GM21723 (cell line): ENCODE results near the gene CAMK2B.

ENCODE experiments used
- ATAC-seq: cut with Tn5 transposase; IDR thresholded peaks from one replicate; pipeline ENCODE4 v1.9.1; 2021; ENCODE audit warnings: mild to moderate bottlenecking, moderate library complexity; ENCODE audit not compliant: unreplicated experiment

CAMK2B gene

DNA sequence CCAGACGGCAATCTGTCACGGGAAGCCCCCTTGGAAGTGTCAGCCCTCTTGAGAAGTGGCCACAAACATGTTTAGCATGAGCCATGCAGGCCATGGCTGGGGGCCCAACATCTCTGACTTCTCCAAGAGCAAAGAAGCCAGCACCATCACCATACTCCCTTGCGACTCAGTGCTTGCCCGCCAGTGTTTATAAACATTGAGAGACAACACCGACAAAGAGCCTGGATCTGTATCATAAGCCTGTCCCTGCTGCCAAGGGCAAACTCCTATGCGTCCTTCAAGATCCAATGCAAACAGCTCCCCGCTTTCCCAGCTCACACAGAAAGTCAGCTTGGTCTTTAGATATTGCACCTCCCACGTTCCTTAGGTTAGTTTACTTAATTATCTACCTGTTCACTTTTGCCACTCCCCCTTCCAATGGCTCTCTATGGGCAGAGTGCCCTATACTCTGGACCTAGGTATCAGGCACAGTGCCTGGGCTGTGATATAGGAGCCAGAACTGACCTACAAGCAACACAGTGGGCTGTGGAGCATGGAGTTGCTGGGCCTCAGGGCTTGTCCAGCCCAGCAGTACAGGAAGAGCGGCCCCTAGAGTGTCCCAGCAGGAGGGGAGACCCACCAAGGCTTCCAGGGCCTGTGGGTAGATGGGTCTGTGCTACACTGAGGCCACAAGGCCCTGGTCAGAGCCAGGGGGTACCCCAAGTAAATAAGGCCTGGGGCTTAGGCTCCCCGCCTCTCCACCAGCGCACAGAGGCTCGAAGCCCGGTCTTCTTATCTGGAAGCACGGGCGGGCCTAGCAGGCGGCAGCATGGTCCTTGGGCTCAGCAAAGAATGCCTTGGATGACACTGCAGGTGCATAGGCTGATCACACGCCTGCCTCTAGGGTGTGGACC lies 37.7 kb downstream of the CAMK2B start:
- ATAC-seq: no peak

DNA sequence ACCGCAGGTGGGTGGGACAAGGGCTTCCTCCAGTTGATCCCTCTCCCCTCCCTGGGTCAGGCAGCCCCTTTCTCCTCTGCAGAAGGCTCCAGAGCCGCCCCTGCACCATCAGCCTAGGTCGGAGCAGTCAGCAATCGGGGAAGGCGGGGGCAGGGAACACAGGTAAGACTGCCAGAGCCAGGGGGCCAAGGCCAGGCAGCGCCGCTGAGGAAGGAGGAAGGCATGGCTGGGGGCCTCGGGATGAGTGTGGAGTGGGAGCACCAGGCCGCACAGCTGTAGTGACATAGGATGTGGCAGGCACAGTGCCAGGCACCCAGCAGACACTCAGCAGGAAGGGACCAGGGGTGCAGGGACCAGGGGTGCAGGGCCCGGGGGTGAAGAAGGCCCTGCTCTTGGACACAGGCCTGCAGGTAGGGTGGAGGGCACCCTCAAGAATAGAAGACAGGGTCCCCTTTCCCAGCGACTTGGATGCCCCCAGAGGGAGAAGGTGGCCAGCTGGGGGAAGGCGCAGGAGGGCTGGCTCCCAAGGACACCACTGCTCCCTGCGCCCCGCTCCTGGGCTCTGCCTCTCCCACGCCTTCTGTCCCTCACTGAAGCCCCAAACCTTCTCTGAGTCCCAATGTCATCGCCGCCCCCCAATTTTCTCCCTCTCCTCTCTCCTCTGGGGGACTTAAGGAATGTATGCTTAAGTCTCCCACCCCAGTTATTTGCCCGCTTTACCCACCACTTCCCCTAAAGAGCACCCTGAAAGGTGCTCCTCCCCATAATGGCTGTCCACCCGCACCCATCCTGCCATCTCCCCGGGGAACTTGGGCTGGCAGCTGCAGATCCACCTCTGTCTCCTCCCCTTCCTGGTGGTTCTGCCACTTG lies 38.5 kb downstream of the CAMK2B start:
- ATAC-seq: no peak

DNA sequence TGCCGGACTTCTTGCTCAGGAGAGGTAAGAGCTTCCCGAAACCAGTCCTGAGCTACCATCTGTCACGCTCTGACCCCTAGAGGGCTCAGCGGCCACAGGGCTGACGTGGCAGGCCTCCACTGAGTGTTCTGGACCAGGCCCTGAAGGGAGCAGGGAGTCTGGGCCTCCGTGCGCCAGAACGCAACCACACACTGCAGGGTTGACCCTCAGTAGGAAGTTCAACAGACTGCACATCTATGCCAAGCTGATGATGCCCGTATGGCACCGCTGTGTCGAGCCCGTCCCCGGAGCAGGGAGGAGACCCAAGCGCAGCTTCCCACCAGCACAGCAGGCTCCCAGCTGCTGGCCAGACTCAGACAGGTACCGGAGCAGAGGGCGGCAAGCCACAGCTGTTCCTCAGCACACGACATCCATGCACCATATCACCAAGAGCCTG lies 39.2 kb downstream of the CAMK2B start:
- no peak for ATAC-seq

DNA sequence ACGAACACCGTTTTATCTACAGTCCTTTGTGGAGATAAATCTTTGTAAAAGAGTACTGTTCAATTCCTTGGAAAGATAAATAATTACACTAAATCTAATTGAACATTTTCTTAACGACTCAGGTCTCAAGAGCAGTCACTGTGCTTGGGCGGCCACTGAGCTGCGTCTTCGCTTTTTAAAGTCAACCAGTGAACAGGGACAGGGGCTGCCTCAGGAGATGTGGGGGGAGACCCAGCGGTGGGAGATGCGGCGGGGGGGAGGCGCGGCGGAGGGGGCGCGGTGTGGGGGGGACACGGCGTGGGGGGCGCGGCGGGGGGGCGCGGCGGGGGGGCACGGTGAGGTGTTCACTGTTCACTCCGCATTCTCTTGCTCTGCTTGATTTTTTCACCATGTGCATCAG lies 39.8 kb downstream of the CAMK2B start:
- ATAC-seq: no peak

DNA sequence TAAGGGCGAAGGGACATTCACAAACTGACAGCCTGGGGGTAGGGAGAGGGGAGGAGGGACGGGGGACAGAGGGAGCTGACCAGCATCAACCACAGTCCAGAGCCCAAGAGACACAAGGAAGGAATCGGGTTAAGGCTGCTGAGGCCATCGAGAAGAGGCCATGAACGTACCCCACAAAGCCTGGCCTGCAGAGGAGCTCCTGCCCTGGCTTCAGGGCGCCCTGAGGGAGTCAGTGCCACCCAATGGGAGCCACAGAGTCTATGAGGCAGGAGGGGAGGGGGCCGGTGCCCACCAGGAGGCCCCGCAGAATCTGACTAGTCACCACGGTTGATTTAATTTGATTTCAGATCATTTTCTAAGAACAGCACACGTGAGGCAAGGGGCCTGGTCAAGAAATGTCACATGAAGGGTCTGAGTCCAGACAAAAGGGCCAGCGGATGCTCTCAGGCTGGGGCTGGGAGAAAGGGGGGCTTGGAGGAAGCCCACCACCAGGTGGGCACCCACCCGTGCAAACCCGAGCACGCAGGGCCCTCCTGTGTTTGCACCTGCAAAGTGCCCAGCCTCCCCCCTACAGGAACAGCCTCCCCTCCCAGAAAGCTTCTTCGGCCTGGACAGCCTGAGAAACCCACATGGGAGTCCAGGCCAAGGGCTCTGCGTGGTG lies 40.4 kb downstream of the CAMK2B start:
- no peak for ATAC-seq

DNA sequence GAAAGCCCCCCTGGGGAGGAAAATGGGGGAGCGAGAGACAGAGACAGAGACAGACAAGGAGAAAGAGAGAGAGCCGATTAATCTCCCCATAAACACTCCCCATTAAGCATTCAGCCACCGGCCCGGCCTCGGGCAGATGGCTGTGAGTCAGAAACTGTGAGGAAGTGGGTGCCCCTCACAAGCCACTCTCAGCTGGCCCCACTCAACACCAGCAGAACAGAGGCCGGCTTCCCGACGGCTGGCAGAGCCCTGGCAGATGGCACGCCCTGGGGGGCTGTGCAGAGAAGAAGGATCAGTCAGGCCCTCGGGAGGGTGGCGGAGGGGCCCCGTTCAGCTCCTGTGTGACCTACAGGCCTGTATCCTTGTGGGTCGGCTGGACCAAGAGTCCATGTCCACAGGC lies 41.2 kb downstream of the CAMK2B start:
- ATAC-seq: no peak

DNA sequence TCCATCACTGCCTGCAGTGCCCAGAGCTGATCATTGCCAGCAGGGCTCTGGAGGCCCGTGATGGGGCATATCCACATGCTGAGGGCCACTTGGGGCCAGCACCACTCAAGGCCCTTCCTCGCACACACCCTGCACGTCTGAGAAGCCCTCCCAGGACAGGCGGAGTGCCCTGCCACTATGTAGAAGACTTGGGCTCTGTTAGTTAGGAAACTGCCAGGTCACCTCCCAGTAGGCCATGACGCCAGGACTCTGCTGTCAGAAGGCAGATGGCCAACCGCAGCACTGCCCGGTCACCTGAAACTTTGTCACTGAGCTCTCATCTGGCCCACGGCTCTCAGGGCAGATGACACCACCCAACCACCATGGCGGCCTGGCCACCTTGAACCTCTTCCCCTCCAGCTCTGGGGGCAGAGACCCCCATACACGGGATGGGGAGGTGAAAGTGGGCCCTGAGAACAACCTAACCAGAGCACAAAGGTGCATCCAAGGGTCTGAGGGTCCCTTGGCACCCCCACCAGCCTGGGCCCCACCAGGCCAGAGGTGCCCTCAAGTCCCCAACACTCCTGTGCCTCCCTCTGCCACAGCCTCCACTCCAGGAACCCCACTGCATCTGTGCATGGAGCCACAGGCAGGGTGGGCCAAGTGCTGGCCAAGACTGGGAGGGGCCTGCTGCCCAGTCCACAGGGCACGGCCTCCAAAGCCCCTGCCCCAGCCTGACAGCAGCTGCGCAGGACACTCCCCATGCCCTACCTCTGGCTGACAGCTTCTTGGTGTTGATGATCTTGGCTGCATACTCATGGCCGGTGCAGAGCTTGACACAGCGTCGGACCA lies 41.8 kb downstream of the CAMK2B start:
- ATAC-seq: no peak

DNA sequence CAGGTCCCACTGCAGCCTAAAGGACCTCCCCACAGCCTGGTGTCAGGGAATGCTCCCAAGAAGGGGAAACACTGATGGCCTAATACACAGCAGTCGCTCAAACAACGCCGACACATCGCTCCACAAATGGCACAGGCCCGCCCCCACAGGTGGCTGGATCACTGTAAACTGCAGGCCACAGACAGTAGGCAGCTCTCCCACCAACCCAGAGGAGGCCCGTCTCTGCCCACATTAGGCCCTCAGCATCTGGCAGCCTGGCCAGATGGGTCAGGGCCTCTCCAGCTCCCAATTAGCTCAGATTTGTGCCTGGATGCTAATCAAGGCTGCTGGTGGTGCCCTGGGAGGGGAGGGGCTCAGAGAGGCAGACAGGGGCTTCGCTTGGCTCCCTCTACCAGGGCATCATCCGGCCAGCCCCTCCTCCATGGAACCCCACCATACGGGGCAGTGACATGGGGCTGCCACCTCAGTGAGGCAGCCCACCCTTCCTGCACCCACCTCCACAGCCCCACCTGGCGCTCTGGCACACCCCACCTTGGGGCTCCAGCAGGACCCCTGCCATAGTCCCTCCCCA lies 42.7 kb downstream of the CAMK2B start:
- no peak for ATAC-seq

DNA sequence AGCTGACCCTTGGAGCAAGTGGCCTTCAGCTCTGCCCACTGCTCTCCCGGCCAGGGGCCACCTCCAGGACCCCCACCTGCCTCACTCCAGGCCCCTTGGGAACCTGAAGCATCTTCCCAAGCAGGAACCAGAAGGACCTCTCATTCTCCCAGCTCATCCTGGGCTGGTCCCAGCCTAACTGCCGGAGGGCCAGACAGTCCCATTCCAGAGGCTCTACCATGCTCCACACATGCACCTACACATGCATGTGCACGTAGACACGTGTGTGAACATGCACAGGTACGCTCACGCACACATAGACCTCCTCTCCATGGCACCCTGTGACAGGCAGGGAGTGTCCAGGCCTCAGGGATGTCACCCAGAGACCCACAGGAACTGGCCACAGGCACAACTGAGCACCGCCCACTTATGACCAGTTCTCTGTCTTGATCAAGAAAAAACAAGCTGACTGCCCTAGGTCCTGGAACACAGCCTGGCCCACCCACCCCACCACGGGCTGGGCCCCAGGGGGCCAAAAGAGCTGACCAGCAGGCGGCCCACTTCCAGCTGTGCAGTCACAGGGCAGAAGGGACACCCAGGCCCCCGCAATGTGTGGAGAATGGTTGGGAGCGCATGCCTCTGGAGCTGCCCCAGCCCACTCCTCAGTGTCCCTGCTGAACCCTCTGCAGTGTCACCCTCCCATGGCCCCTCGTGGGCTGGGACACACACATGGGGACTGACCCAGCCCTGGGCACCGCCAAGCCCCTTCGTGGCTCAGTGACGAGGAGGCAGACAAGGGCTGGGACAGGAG lies 43.4 kb downstream of the CAMK2B start:
- no peak for ATAC-seq

DNA sequence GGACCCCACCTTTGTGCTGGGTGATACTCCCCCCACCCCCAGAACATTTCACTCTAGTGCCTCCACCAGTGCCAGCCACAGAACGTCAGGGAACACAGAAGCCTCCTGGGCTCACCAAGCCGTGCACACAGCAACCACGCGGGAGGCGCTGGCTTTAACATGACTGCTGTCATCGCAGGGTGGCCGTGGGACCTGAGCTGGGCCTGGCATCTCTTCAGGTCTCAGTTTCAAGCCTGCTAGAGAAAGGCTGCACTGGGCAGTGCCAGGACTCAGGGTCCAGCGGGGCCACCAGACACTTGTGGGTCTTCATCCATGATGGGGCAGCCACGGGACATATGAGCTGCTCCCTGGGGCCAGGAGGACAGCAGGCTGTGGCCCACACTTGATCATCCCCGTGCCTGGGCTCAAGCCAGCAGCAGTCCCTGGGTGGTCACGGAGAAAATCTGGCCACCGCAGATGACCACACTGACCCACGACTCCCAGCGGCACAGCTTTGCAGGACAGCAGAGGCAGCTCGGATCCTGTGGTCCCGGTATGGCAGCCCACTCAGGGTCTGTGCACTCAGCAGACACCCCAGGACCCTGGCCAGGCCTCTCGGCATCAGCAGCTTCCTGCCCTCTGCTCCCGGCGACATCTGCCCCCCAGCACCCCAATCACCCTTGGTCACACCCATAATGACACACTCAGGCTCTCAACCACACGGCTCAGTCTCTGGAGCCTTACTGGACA lies 44.2 kb downstream of the CAMK2B start:
- ATAC-seq: no peak

DNA sequence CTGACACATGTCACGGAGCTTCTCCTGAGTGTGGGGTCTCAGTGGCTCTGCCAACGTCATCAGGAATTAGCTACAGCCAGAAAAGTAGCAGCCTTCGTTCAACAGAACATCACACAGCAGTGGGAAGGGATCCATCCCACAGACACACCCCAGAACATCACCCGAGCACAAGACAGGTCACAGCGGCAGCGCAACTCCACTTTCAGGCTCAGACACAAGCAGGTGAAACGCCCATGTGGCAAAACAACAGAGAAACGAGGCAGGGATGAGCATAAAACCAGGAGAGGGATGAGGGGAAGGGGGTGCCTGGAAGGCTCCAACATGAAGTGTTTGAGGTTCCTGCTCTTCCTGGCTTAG lies 44.8 kb downstream of the CAMK2B start:
- ATAC-seq: no peak

DNA sequence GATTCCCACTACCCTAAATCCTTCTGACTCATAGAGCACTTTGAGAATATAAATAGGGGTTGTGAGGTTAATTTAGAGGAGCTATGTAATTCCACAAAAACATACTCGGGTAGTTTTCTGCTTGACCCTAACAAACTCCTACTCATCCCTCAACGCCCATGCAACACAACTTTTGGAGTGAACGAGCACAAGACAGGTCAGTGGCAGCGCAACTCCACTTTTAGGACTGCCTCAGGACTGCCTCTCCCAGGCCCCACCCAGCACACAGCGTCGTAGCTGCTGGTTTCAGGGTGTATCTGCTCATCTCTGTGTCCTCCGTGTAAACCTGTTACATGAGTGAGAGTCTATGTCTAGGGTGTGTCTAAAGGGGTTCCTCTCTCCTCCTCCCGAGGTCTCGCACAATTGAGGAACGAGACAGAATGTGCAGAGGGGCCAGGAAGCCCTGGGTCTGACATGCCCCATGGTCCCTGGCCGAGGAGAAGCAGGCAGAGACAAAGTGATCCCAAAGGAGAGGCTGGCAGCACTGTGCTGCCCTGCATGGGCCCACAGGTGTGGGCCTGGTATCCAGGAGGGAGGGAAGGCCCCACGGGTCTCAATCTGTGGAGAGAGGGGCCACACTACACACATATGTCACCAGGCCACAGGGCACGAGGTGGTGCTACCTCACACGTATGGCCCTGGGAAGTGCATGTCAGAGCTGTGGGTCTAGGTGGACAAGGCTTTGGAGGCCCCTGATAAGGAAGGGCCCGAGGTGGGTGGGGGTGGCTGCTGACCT lies 45.5 kb downstream of the CAMK2B start:
- ATAC-seq: no peak

DNA sequence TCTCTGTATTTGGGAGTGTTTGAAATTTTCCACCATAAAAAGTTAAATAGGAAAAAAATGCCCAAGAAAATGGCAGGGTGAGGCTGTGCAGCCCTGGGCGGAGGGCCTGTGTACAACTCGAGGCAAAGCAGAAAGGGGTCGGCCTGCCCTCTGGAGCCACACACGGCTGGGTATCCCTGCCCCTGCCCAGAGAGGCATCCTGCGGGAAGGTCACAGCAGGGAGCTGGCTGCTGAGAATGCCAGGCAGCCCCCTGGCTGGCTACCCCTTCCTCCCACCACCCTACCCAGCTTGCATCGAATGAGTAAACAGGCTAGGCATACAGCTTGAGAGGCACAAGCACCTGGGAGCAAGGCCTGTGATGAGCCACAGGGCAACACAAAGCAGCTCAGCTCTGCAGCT lies 46.1 kb downstream of the CAMK2B start:
- ATAC-seq: no peak

DNA sequence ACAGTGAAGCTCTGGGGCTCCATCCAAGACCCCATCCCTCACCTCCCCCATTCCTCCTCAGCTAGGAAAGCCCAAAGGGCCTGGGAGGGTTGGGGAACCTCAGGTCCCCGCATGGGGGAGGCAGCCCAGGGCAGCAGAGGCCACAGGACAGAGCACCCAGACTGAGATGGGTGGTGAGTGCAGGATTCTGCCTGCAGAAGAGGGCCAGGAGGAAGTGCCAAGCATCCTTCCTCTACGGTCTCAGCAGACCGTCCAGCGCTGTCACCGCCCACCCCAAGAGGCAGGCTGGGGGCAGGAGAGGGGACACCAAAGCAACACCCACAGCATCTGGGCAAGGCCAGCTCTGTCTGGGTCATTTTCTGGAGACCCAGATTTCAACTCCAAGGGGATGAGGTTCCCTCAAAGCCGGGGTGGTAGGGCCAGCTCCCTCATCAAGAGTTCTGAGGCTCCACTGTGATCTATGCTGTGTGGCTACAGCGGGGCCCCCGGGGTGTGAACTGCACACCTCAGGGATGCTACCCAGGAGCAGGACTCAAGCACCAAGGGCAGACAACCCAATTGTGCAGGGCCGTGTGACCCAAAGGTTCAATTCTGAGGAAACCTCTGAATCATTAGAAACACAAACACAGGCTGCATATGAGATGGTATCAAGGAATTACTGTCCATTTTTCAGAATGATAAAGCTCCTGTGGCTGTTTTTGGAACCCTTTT lies 46.8 kb downstream of the CAMK2B start:
- ATAC-seq: no peak

DNA sequence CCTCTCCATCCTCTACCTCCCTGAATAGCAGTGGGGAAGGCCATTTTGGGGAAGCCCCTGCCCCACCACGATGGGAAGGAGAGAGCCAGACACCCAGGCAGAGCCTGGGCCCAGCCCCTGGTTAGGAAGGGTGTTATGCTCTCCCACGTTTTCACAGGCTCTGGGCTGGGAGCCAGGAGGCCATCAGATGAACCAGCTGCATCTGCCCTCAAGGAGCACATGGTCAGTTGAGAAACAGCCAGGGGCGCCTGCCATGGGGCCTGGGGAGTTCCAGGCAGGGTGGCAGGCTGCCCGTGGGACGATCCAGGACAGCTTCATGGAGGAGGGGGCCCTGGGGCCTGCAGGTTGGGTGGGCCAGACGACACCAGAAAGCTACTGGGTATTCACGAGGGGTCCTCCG lies 47.5 kb downstream of the CAMK2B start:
- no peak for ATAC-seq

DNA sequence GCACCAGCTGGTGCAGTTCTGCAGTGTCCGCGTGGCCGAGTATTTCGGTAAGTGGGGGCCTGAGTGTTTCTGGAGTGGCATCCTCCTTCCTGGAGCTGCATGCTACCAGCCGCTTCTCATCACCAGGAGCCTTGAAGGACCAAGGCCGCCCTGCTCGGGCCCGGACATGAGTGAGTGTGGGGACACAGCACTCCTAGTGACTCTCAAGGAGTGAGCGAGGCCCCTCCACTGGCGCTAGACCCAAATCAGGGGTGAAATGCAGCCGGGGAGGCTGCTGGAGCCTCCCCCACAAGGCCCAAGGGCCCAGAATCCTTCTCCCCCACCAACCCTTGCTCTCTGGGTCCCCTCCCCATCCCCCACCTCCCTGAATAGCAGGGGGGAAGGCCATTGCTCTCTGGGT lies 48.0 kb downstream of the CAMK2B start:
- no peak for ATAC-seq

DNA sequence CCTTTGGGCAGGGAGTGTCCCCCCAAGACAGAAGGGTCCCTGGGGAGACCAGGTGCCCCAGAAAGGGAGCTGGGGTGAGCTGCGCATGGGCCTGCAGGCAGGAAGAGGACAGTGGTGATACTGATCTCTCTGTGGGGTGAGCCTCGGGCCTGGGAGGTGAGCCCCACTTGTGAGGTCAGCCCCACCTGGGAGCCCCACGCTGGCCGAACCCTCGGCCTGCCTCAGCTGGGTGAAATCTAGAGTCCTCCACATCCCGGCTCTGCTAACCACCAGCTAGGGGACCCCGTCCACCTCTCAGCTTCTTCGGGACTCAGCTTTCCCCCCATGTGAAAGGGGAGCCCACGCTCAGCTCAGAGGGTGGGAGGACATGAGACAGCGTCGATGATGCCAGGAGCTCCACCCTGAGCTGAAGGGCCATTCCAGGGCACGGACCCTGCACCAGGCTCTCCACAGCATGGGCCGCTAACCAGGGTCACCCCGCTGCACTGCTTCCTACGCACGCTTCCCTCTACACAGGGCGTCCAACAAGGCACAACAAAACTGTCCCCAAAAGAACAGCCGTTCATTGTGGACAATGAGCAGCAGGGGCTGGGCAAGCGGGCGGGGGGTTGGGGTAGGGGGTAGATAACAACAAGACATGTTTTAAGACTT lies 48.7 kb downstream of the CAMK2B start:
- ATAC-seq: no peak
